Measurements from ENCODE around the gene NEAT1.

- no peak; a peak in 1 of 6 replicates for TF ChIP-seq CTCF (IDR thresholded peaks at IDR 0.05 in 2 of 3, conservative IDR thresholded peaks at IDR 0.05 in 1 of 3; ENCODE audit: insufficient read depth in 2 of 3, low read depth in 1 of 3, low read length in 3 of 3)
- TF ChIP-seq CBFB (CRISPR knock-in tag; IDR thresholded peaks at IDR 0.05), result no peak
- no peak for TF ChIP-seq RB1 (IDR thresholded peaks at IDR 0.05; ENCODE audit: low read depth)
- no peak for TF ChIP-seq ID3 (CRISPR knock-in tag; IDR thresholded peaks at IDR 0.05)
- TF ChIP-seq ID3 (tag; IDR thresholded peaks at IDR 0.05), result no peak
- TF ChIP-seq HCFC1 (IDR thresholded peaks at IDR 0.05; ENCODE audit: low read depth, low read length), result no peak
- no peak for TF ChIP-seq NR3C1 (CRISPR knock-in tag; IDR thresholded peaks at IDR 0.05)
- no peak for TF ChIP-seq NR2C2 (CRISPR knock-in tag; IDR thresholded peaks at IDR 0.05)
- TF ChIP-seq NR2C2 (tag; IDR thresholded peaks at IDR 0.05), result no peak
- no peak for TF ChIP-seq SRSF3 (IDR thresholded peaks at IDR 0.05; ENCODE audit: insufficient read depth, low read length)
- TF ChIP-seq PCBP1 (IDR thresholded peaks at IDR 0.05; ENCODE audit: low read depth, low read length, poor library complexity, severe bottlenecking), result no peak
- TF ChIP-seq MAX (CRISPR knock-in tag; IDR thresholded peaks at IDR 0.05), result no peak
- TF ChIP-seq POLR2A (conservative IDR thresholded peaks at IDR 0.05), result no peak
- no peak for TF ChIP-seq MAFK (IDR thresholded peaks at IDR 0.05; ENCODE audit: low read length)
These were observed 44.2 kb upstream of the NEAT1 start for GRCh38 chr11:65378208-65378927.

Measured in K562 (cell line).